ENCODE results near the gene ETF1.

Gene ETF1

DNA sequence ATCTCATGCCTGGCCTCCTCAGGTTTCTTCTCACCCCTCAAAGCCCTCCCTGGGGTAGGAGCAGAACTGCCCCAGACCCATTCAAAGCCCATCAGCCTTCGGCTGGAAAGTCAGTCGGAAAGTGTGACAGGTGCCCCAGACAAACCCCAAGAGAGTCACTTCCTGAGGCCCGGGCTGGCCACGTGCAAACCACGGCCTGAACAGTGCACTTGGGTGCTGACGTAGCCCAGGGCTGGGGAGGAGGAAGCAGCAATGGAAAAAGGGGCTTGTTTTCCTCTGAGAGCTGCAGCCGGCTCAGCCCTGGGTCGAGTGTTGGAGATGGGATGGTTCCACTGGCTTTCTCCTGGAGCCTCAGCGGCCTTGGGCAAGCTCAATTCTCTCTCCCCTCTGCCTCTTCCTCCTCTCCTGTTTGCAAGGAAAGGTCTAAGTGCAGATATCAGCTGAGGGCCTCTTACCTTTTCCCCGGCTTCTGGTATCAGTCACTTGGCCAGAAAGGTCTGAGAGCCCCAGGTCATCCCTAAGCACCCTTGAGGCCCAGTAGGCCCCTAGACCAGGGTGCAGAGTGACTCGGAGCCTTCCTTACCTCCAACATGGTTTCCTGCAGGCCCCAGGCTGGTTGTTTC lies 83.6 kb downstream of the ETF1 start:
- no peak for DNase-seq

DNA sequence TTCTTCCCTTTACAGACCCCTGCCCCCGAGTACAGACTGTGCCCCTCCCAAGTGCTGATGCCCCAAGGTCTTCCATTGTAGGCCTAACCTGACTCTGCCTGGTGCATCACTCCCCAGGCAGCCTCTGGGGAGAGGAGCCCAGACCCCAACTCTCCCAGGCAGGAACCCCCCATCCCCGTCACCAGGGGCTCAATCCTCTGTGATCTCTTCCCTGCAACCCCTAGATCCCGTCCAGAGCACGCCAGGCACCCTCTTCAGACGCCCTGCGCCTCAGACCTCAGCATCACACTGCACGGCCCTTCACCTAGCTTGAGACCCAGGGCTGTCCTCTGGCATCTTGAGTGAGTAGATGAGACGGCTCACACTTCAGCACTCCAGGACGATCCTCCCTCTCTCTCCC lies 84.2 kb downstream of the ETF1 start:
- no peak for DNase-seq

DNA sequence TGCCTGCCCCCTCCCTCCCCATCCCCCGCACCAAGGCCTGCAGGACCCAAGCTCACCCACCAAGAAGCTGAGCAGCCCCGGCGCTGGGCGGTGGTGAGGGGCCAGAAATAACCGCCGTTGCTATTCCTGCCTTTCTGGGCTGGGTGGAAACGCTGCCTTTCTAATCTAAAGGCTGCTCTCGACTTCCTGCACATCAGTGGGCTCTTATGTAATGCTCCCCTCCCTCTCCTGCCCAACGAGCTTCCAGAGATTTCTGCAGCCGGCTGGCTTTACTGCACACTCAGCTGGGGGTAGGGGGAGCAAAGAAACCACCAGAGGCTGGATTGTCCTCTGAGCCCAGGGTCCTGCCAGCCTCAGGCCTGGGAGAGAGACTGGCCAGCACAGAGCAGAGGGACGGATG lies 84.7 kb downstream of the ETF1 start:
- DNase-seq, result no peak

DNA sequence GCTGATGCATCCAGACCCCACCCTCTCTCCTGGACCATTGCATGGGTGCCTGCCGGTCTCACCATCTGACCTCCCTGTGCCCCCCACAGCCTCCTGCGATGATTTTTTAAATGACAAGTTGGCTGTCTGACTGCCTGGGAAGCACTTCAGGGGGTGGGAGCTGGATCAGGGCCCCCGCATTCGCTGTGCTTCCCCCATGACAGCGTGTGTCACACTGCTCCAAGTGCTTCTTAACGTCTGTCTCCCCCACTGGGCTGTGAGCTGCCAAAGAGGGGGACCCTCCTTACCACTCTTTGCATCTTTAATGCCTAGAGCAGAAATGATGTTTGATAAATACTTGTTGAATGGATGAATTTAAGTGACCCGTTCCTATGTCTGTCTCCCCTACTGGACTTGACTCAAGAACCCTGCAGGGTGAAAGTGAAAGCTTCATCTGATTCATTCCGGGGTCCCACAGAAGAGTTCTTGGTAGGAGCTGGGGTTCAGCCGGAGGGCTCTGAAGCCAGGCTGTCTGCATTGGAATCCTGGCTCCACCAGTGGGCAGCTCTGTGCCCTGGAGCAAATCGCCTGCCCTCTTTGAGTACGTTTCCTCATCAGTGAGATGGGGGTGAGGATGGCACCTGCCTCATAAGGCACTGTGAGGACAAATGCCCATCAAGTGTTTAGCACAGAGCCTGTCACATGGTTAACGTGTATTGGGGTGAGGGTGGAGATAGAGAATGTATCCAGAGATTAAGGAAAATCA lies 85.3 kb downstream of the ETF1 start:
- no peak for DNase-seq
